Kidney glomerular epithelial cell (primary cell): ENCODE data around the gene SLC22A6.

ENCODE experiments used
- DNase-seq: peaks from one replicate; lab custom pipeline; 2025; lab: John Stamatoyannopoulos, UW

SLC22A6 gene

DNA sequence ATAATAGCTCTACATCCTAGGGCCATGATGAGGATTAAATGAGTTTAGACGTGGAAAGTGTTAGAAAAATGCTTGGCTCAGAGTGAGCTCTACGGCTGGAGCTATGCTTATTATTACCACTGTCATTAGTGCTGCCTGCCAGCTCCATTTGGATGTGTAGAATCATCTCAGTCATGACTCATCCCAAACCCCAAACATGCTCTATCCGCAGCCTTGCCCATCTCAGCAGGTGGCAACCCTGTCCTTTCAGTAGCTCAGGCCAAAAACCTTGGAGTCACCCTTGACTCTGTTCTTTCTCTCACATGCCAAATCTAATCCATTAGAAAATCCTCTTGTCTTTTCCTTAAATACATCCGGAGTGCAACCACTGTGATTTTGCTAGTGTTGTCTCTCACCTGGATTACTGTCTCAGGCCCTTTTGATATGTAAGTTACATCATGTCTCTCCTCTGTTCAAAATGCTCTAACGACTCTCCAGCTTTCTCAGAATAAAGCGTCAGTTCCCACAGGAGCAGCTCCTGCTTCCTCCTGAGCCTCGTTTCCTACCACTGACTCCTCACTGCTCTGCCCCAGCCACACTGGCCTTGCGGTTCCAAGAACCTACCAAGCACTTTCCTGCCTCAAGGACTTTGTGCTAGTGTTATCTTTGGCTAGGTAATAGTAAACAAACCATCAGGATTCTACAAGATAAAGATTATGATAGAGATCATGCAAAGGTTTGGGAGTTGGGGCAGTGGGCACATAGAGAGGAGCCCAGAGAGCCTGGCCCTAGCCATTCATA lies 53.1 kb downstream of the SLC22A6 start:
- DNase-seq, result no peak

GRCh38 chr11:62930666-62931065 lies 54.1 kb downstream of the SLC22A6 start:
- no peak for DNase-seq

DNA sequence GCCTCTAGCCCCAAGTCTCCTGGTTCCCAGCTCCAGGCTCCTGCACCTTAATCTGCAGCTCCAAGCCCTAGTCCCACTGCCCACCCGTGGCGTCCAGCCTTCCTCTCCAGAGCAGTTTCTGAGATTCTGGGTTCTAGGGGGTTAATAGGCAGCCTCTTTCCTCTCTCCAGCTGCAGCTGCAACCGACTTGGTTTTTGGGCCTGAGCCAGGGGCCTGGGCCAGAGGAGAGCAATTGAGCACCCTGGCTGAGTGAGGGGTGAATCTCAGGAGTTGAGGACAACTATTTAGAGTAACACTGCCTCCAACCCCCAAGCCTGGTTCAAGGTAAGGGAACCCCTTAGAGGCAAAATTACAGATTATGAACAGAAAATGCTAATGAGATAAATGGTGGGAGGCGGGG lies 54.6 kb downstream of the SLC22A6 start:
- no peak for DNase-seq

DNA sequence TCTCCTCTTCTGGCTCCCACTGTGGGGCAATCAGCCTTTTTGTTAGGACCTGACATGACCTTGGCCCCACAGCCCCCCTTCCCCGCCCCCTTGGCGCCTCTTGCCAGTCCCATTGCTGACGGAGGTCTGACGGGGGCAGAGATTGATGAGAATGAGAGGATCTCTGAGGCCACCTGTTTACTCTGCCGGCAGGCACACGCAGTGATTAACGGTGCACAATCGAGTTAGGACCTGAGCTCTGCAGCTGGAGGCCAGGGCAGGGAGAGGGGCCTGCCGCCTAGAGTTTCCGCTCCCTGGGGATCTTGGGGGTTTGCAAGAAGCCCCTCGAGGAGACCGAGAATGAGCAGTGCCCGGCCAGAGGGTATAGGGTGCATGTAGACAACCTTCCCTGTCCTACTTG lies 56.8 kb downstream of the SLC22A6 start:
- no peak for DNase-seq

- DNase-seq, result no peak
Measured at GRCh38 chr11:62926680-62927455, 57.9 kb downstream of the SLC22A6 start.
